AG04450 (cell line): ENCODE results near the gene DUSP5. TPM values are rescaled to one million over a fixed set of nuclear protein-coding genes. Genes with fewer than 3 reads are reported as not detected.

Source experiments
- CTCF ChIA-PET: fragments of 300-600, 350-600 bp; formaldehyde crosslinking; extraction: SDS; loops from one replicate; lab custom pipeline; 2022; ENCODE audit warnings: antibody characterized with exemption, inconsistent platforms; lab: Charles Lee
- POLR2A ChIA-PET: fragments of 350-600 bp; formaldehyde crosslinking; extraction: SDS; loops from one replicate; lab custom pipeline; 2021; ENCODE audit warnings: antibody characterized with exemption, inconsistent platforms; lab: Yijun Ruan, JAX
- DNase-seq: peaks from one replicate; pipeline ENCODE4 v3.0.0-alpha.2; 2011; ENCODE audit warnings: low read depth, low spot score
- H3K27ac ChIP-seq: one replicate; pipeline ENCODE4 v1.5.1; 2012; ENCODE audit warnings: low read depth, low read length, control low read depth
- H3K27me3 ChIP-seq: one replicate; pipeline ENCODE4 v1.6.0; 2012; ENCODE audit warnings: low read length; ENCODE audit not compliant: control insufficient read depth, insufficient read depth
- H3K4me3 ChIP-seq: 2 replicates; pipeline ENCODE4 v1.5.1; 2011; ENCODE audit warnings: mild to moderate bottlenecking, low read depth, low read length, control low read depth
- H3K9me3 ChIP-seq: 2 replicates; pipeline ENCODE4 v1.5.1; 2012; ENCODE audit warnings: low read length; ENCODE audit not compliant: control insufficient read depth, insufficient read depth
- polyA plus RNA-seq: library from polyadenylated mRNA; depleted of rRNA; stranded (reverse); fragments of >200 nt; gene quantifications from 2 replicates; pipeline ENCODE4 v1.2.3, GENCODE V29; 2011
- TF ChIP-seq, protein P1 (sequence below): IDR thresholded peaks from 2 replicates; pipeline ENCODE4 v1.5.1; 2011; ENCODE audit warnings: low read depth, low read length, control low read depth, inconsistent platforms

The DUSP5 gene
- polyA plus RNA-seq, 1 experiment = 35.7 TPM

- Histone ChIP-seq H3K27ac (peak overlapping the region; percentile 47), H3K4me3 (no peak overlapping the region), H3K27me3 (no peaks in the 10 kb centered on the region), H3K9me3 (no peaks in the 10 kb centered on the region; the same call in 1 of the 2 replicates)
- ChIA-PET POLR2A (interaction anchor here (0.6 to 1.1 kb wide), 5 partner anchors 8 to 167 kb away, joined by 3 to 6 read pairs (median 4); no protein-coding TSS in a partner anchor), CTCF (interaction anchor here (0.6 to 1.5 kb wide), 2 partner anchors 59 to 61 kb away, joined by 3 to 4 read pairs; no protein-coding TSS in a partner anchor)
- TF ChIP-seq, protein P1, sequence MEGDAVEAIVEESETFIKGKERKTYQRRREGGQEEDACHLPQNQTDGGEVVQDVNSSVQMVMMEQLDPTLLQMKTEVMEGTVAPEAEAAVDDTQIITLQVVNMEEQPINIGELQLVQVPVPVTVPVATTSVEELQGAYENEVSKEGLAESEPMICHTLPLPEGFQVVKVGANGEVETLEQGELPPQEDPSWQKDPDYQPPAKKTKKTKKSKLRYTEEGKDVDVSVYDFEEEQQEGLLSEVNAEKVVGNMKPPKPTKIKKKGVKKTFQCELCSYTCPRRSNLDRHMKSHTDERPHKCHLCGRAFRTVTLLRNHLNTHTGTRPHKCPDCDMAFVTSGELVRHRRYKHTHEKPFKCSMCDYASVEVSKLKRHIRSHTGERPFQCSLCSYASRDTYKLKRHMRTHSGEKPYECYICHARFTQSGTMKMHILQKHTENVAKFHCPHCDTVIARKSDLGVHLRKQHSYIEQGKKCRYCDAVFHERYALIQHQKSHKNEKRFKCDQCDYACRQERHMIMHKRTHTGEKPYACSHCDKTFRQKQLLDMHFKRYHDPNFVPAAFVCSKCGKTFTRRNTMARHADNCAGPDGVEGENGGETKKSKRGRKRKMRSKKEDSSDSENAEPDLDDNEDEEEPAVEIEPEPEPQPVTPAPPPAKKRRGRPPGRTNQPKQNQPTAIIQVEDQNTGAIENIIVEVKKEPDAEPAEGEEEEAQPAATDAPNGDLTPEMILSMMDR = no peak
- DNase-seq = no peak
These were observed 10.0 kb upstream of the DUSP5 start for GRCh38 chr10:110487411-110488331.

DNA sequence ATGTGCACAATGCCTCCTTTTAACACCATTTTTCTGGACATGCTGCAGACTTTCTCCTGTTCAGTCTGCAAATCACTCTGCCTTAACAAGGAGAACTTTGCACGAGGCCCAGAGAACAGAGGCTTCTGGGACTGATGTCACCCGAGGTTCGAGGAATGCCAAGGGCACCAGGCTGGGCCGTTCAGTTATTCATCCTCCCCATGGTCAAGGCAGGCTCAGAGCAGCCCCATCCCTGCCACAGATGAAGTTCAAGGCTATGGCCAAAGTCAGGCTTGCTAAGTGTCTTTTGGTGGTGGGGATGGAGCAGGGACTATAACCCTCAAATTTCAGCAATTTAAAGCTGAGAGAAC is 9.4 kb upstream of the DUSP5 start:
- DNase-seq = no peak
- no peaks in the 10 kb centered on the region for H3K27me3 ChIP-seq
- H3K9me3 ChIP-seq = no peaks in the 10 kb centered on the region; the same call in 1 of the 2 replicates
- H3K4me3 ChIP-seq = no peak overlapping the region
- TF ChIP-seq, protein P1 = no peak
- CTCF ChIA-PET = interaction anchor here (1.5 kb wide), 1 partner anchor 58 kb away, joined by 3 read pairs; no protein-coding TSS in a partner anchor
- H3K27ac ChIP-seq = no peak overlapping the region
- POLR2A ChIA-PET = interaction anchor here (0.6 to 1.1 kb wide), 2 partner anchors 12 to 168 kb away, joined by 4 to 6 read pairs; no protein-coding TSS in a partner anchor

GRCh38 chr10:110488940-110489339 is 8.8 kb upstream of the DUSP5 start:
- ChIA-PET POLR2A (no interaction called here), CTCF (interaction anchor here (1.5 kb wide), 1 partner anchor 58 kb away, joined by 3 read pairs; no protein-coding TSS in a partner anchor)
- DNase-seq = no peak
- no peaks in the 10 kb centered on the region; the same call in 1 of the 2 replicates for H3K9me3 ChIP-seq
- no peaks in the 10 kb centered on the region for H3K27me3 ChIP-seq
- H3K4me3 ChIP-seq = no peak overlapping the region
- TF ChIP-seq, protein P1 = no peak
- no peak overlapping the region for H3K27ac ChIP-seq

GRCh38 chr10:110490640-110491039 is 7.1 kb upstream of the DUSP5 start:
- TF ChIP-seq, protein P1 = no peak
- Histone ChIP-seq H3K27ac (no peak overlapping the region), H3K9me3 (no peaks in the 10 kb centered on the region; the same call in 1 of the 2 replicates), H3K4me3 (no peak overlapping the region), H3K27me3 (no peaks in the 10 kb centered on the region)
- DNase-seq = no peak
- CTCF ChIA-PET = no interaction called here
- POLR2A ChIA-PET = no interaction called here

- DNase-seq = no peak
- Histone ChIP-seq H3K27ac (no peak overlapping the region), H3K4me3 (no peak overlapping the region), H3K9me3 (no peaks in the 10 kb centered on the region; the same call in 1 of the 2 replicates), H3K27me3 (no peaks in the 10 kb centered on the region)
- CTCF ChIA-PET = no interaction called here
- POLR2A ChIA-PET = no interaction called here
- TF ChIP-seq, protein P1 = no peak
These were observed 6.4 kb upstream of the DUSP5 start for GRCh38 chr10:110491346-110491745.
